Hematopoietic multipotent progenitor cell treated with erythropoietin and hydrocortisone succinate and interleukin-3 and kit ligand, for 4 days (in vitro differentiated cells): ENCODE data around the gene SSMEM1.

Source experiments
- DNase-seq: peaks from one replicate; pipeline ENCODE4 v3.0.0-alpha.2; 2015

The SSMEM1 gene

DNA sequence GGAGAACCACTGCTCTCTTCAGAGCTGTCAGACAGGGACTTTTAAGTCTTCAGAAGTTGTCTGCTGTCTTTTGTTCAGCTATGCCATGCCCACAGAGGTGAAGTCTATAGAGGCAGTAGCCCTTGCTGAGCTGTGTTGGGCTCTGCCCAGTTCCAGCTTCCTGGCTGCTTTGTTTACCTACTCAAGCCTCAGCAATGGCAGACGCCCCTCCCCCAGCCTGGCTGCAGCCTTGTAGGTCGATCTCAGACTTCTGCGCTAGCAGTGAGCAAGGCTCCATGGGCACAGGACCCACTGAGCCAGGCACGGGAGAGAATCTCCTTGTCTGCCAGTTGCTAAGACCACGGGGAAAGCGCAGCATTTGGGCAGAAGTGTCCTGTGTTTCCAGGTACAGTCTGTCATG is 46.9 kb downstream of the SSMEM1 start:
- no peak for DNase-seq

- DNase-seq, result no peak
Measured at GRCh38 chr7:130256704-130257103, 49.0 kb downstream of the SSMEM1 start.

- DNase-seq, result no peak
Measured at GRCh38 chr7:130258494-130259078, 50.9 kb downstream of the SSMEM1 start.

DNA sequence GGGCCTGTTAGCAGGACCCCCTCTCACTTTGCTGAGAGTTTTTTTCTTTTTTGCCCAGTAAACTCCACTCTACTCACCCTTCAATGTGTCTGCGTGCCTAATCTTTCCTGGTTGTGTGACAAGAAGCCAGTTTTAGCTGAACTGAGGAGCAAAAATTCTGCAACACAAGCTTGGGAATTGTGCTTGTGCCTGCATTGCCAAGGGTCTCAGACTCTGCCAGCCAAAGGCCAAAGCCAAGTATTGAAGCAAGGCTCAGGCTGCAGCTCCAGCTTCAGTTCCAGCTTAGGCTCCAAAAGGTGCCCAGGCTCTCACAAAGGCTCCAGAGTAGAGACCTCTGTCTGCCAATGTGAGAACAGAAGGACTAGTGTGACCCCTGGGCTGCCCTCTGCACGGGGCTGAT is 54.8 kb downstream of the SSMEM1 start:
- no peak for DNase-seq

DNA sequence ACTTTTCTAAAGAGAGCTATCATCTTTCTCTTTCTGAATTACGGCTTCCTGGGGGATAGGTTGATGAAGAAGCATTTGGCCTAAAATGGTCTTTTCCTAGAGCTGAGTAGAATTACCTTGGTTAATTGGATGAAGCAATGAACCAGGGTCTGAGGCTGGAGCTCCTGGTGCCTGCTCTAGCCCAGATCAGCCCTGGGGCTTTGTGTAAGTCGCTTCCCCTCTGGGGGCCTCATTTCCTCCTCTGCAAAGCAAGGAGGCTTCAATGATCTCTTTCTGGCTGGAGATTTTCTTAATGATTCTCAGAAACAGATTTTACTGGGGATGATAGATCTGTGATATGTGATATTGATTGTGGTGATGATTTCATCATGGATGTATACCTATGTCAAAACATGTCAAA is 55.5 kb downstream of the SSMEM1 start:
- DNase-seq, result peak; percentile 22
